Skeletal muscle satellite cell (primary cell): ENCODE data around the gene ASTN1.

Experiments
- H3K27me3 ChIP-seq: 2 replicates; pipeline ENCODE4 v1.7.0; 2013; ENCODE audit warnings: low read length; ENCODE audit not compliant: control insufficient read depth, insufficient read depth
- H3K36me3 ChIP-seq: 2 replicates; pipeline ENCODE4 v1.7.0; 2013; ENCODE audit warnings: mild to moderate bottlenecking, control low read depth, low read length; ENCODE audit not compliant: insufficient read depth
- H3K4me1 ChIP-seq: 2 replicates; pipeline ENCODE4 v1.7.0; 2013; ENCODE audit warnings: low read length; ENCODE audit not compliant: control insufficient read depth, insufficient read depth
- H3K4me2 ChIP-seq: 2 replicates; pipeline ENCODE4 v1.7.0; 2013; ENCODE audit warnings: mild to moderate bottlenecking, low read length
- H3K4me3 ChIP-seq: 2 replicates; pipeline ENCODE4 v1.7.0; 2013; ENCODE audit warnings: low read length
- H3K9ac ChIP-seq: 2 replicates; pipeline ENCODE4 v1.7.0; 2013; ENCODE audit warnings: mild to moderate bottlenecking, low read depth, low read length, moderate library complexity
- H3K9me3 ChIP-seq: replicated peaks from 2 replicates; pipeline ENCODE4 v1.7.0; 2013; ENCODE audit warnings: mild to moderate bottlenecking, control low read depth, low read length

The ASTN1 gene

DNA sequence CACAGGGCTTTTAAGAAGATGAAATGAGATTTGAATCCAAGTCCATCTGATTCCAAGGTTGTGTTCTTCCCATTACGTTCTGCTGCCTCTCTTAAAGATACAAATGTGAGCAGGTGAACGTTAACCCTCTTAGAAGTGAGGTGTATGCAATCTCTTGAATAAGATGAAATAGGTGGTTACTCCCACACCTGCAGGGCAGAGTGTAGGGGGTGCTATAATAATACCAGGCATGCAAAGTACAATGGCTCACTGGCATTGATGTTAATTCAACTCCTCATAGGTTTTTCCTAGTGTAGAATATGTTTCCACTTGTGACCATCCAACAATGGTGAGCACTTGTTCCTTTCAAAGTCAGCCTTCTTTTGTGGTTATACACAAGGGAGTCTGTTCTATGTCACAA is 163.0 kb downstream of the ASTN1 start:
- H3K36me3 ChIP-seq = no peaks in the 10 kb centered on the region
- no peaks in the 10 kb centered on the region for H3K9me3 ChIP-seq
- no peak overlapping the region for H3K9ac ChIP-seq
- no peak overlapping the region for H3K4me3 ChIP-seq
- H3K27me3 ChIP-seq = no peaks in the 10 kb centered on the region
- H3K4me2 ChIP-seq = no peak overlapping the region
- H3K4me1 ChIP-seq = no peaks in the 10 kb centered on the region

DNA sequence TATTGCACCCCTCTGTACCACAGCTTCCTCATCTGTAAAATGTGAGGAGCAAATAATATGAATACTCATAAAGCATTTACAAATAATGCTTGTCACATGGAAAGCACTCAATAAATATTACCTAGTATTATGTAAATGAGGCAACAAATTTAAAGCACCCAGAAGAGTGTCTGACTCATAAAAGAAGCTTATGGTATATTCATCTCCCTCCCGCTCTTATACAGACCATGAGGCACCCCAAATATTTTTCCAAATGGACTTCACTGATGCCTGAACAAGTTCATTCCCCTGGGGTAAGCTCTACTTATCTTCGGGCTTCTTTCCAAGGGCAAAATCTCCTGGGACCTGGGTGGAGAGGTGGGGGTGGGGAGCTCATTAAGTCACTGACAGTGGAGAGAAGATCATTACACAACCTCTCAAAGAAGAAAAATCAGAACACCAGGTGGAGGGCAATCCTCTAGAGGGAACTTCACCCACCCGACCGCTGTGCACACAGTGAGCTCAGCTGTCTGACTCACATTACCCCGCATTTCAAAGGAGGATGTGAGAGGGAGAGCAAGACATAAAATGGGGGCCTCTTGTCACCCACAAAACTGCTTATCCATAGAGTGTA is 166.2 kb downstream of the ASTN1 start:
- Histone ChIP-seq H3K36me3 (no peaks in the 10 kb centered on the region), H3K27me3 (no peaks in the 10 kb centered on the region), H3K4me1 (no peaks in the 10 kb centered on the region), H3K4me3 (no peak overlapping the region), H3K4me2 (no peak overlapping the region), H3K9ac (no peak overlapping the region), H3K9me3 (no peaks in the 10 kb centered on the region)

DNA sequence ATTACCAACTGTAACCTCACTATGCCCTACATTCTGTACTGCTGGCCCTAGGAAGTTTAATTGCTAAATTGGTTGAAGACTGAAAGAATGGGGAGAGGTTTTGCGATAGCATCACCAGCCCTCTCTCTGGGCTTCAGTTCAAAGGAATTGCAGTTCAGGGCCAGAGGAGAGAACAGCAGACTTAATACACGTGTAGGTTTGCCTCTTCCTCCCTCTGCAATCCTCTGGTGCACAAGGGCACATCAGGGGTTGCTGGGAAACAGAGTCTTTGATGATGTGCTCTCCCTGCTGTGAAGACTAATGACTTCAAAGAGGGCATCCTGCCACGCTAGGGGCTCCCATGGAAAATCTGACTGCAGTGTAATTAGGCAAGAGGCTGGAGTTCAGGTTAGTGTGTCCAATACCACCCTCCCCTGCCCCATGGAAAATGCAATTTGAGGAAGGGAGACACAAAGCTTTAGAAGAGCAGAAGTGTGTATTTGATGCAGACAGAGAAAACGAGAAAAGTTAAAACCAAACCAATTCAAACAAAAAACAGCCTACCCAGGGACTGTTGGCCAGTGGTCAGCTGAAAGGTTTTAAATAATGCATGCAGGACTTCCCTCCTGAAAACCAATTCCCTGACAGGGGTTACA is 167.9 kb downstream of the ASTN1 start:
- Histone ChIP-seq H3K36me3 (no peaks in the 10 kb centered on the region), H3K9me3 (no peaks in the 10 kb centered on the region), H3K27me3 (peaks cover 3% of the 10 kb centered on the region), H3K4me3 (no peak overlapping the region), H3K4me1 (no peaks in the 10 kb centered on the region), H3K4me2 (no peak overlapping the region), H3K9ac (no peak overlapping the region)

DNA sequence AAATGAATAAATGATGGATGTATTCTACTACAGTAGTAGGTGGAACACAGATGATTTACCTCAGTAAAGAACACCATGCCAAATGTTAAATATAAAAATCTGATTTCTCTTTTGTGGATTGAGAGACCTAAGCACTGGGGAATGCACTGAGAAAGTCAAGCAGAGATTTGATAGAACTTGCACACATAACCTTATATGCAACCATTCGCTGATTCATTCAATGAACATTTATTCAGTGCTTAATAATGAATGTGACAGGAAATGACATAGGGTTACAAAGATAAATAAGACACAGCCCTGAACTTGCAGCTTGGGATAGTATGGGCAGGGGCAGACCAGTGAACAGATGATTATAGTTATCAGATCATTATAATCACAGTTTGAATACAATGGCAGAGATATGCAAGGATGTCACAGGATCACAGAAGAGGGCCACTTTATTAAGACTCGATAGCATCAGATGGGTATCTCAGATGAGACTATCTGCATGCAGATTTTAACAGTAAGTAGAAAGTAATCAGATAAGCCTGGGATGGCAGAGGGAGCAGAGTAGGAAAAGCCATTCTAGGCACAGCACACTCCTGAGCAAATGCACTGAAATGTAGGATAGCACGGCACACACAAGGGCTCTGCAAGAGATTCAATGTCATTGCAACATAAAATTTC is 169.4 kb downstream of the ASTN1 start:
- Histone ChIP-seq H3K4me1 (no peaks in the 10 kb centered on the region), H3K36me3 (no peaks in the 10 kb centered on the region), H3K27me3 (peaks cover 3% of the 10 kb centered on the region), H3K4me2 (no peak overlapping the region), H3K9ac (no peak overlapping the region), H3K4me3 (no peak overlapping the region), H3K9me3 (no peaks in the 10 kb centered on the region)

DNA sequence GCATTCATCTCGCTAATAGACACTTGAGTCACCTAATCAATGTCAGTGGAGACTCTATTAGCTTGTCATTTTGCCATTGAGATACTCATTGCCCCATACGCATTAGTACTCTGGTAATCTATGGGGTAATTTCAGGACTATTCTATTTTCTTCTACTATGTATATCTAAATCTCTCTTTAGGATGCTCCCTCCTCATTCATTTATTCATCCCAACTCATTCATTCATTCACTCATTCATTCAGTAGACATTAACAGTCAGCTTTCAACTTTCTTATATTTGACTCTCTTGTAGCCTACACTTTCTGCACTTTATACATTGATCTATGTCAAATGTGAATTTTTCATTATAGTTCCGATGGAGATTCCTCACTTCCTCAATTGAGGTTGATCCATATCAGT is 170.9 kb downstream of the ASTN1 start:
- no peak overlapping the region for H3K9ac ChIP-seq
- H3K27me3 ChIP-seq = peaks cover 3% of the 10 kb centered on the region
- no peaks in the 10 kb centered on the region for H3K9me3 ChIP-seq
- H3K36me3 ChIP-seq = no peaks in the 10 kb centered on the region
- no peak overlapping the region for H3K4me2 ChIP-seq
- H3K4me3 ChIP-seq = no peak overlapping the region
- H3K4me1 ChIP-seq = no peaks in the 10 kb centered on the region

DNA sequence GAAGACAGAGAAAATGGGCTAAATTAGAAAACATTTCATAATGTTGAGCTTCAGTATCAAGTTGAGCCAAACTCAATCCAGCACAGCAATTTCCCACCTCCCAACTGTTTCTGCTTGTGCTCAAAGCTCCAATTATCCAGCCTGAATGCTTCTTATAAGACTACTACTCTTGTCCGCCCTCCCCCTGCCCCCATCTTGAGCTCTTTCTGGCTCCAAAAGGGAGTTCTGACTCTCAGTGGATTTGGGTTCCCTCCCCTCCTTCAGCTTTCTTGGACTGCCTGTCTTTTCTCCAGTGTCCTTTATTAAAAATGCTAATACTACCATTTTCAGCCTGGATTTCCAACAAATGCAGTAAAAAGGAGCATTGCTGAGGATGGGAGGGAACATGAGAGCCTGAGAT is 174.8 kb downstream of the ASTN1 start:
- Histone ChIP-seq H3K27me3 (peaks cover 3% of the 10 kb centered on the region), H3K4me2 (no peak overlapping the region), H3K9ac (no peak overlapping the region), H3K4me1 (no peaks in the 10 kb centered on the region), H3K9me3 (no peaks in the 10 kb centered on the region), H3K4me3 (no peak overlapping the region), H3K36me3 (no peaks in the 10 kb centered on the region)

DNA sequence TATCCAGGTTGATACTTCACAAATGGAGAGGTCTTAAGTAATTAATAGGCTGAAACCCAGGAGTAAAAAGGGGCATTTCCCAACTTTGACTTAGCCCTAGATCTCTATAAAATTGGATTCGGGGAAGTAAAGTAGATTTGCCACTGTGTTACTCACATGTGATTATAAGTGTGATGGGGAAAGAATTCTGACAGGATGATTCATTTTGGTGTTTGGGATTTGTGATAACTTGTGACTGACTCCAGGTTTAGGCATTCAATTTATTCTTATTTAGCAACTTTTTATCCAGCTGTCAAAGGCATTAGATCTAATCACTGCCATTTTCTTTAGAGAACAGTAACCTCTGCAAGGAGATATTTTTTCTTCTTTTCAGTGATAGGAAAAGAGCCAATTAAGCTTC is 175.5 kb downstream of the ASTN1 start:
- Histone ChIP-seq H3K4me1 (no peaks in the 10 kb centered on the region), H3K9ac (no peak overlapping the region), H3K9me3 (no peaks in the 10 kb centered on the region), H3K4me2 (no peak overlapping the region), H3K4me3 (no peak overlapping the region), H3K36me3 (no peaks in the 10 kb centered on the region), H3K27me3 (peaks cover 3% of the 10 kb centered on the region)

DNA sequence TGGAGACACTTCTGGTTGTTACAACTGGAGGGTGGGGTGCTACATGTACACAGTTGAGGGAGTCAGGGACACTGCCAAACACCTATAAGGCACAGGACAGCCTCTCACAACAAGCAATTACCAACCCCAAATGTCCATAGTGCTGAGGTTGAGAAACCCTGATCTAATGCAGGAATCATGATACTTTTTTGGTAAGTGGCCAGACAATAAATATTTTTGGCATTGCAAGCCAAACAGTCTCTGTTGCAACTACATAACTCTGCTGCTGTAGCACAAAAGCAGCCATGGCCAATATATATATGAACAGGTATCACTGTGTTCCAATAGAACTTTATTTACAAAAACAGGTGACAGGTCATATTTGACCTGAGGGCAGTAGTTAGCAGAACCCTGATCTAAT is 177.5 kb downstream of the ASTN1 start:
- H3K4me3 ChIP-seq = no peak overlapping the region
- H3K4me1 ChIP-seq = no peaks in the 10 kb centered on the region
- no peak overlapping the region for H3K9ac ChIP-seq
- H3K36me3 ChIP-seq = no peaks in the 10 kb centered on the region
- H3K9me3 ChIP-seq = no peaks in the 10 kb centered on the region
- no peaks in the 10 kb centered on the region for H3K27me3 ChIP-seq
- H3K4me2 ChIP-seq = no peak overlapping the region

DNA sequence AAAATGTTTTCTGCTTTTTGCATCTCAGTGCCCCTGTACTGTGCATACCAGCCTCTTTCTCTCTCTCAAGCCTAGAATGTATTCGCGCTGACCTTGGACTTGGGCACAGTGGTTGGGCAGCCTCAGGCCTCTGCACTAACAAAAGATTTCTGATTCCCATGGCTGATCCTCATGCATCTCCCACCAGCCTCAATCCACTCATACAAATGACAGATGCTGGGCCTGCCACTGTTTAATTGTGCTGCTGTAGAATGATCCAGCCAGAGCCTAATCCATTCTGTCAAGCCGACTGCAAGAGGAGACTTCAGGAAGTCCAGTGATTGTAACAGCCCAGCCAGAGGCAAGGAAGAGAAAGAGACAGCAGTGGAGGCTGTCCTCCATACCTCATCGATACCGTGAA is 180.8 kb downstream of the ASTN1 start:
- H3K4me3 ChIP-seq = no peak overlapping the region
- H3K27me3 ChIP-seq = peaks cover 9% of the 10 kb centered on the region
- H3K36me3 ChIP-seq = no peaks in the 10 kb centered on the region
- no peaks in the 10 kb centered on the region for H3K9me3 ChIP-seq
- H3K4me1 ChIP-seq = no peaks in the 10 kb centered on the region
- H3K4me2 ChIP-seq = no peak overlapping the region
- no peak overlapping the region for H3K9ac ChIP-seq

DNA sequence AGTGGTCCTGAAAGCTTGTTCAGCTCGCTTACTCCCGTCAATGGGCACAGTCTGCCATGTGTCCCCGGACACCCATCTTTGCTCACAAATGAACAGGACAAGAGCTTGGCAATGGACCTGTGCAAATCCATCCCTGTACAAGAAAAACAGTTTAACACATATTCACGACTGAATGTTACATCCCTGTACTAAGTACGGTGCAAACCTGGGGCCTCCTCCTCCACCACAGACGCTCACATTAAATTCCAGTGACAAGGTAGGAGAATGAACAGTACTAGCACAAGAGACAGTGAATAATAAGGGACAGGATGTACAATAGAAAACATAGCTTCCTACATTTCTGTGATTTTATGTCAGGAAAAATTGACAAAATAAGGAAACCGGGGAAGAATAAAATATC is 187.7 kb downstream of the ASTN1 start:
- peaks cover 2% of the 10 kb centered on the region for H3K9me3 ChIP-seq
- no peaks in the 10 kb centered on the region for H3K36me3 ChIP-seq
- no peaks in the 10 kb centered on the region for H3K4me1 ChIP-seq
- H3K27me3 ChIP-seq = peaks cover 9% of the 10 kb centered on the region
- no peak overlapping the region for H3K4me3 ChIP-seq
- no peak overlapping the region for H3K4me2 ChIP-seq
- no peak overlapping the region for H3K9ac ChIP-seq

DNA sequence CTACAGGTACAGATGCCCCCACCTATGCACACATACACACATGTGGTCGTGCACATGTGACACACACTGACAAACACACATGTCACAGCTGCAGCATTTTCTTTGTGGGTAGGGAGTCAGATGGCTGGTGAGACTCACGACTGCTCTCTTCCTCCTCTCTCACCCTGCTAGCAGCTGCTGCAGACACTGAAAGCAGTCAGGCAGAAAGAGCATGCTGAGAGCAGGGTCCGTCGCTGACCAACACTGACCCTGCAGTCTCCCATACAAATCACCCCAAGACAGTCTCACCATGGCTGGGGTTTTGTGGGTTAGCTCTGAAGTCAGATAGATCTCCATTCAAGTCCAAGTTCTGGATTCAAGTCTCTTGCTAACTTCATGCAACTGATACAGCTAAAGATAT is 188.3 kb downstream of the ASTN1 start:
- H3K27me3 ChIP-seq = peaks cover 9% of the 10 kb centered on the region
- H3K4me2 ChIP-seq = no peak overlapping the region
- H3K9me3 ChIP-seq = peaks cover 2% of the 10 kb centered on the region
- no peak overlapping the region for H3K4me3 ChIP-seq
- no peak overlapping the region for H3K9ac ChIP-seq
- no peaks in the 10 kb centered on the region for H3K4me1 ChIP-seq
- H3K36me3 ChIP-seq = no peaks in the 10 kb centered on the region

DNA sequence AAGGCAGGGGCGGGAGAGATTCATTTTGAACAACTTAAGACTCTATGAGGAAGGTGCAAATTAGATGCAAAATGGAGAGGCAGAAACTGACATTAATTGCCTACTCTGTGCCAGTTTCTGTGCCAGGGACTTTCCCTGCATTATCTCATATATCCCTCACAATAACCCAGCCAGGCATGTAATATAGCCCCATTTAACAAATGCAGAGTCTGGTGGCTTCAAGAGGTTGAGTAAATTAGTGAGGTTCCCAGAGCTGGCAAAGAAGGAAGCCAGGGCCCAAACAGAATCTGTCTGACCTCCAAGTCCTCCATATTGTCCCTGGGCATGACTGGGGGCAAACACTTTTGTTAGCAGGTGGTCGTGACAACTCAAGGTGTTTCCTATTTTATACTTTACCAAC is 199.8 kb downstream of the ASTN1 start:
- H3K4me2 ChIP-seq = no peak overlapping the region
- no peaks in the 10 kb centered on the region for H3K9me3 ChIP-seq
- H3K9ac ChIP-seq = no peak overlapping the region
- H3K27me3 ChIP-seq = no peaks in the 10 kb centered on the region
- no peak overlapping the region for H3K4me3 ChIP-seq
- no peaks in the 10 kb centered on the region for H3K36me3 ChIP-seq
- H3K4me1 ChIP-seq = no peaks in the 10 kb centered on the region
